Mucosa of rectum (tissue), 2 donors: ENCODE data around the gene KCNJ9.

ENCODE experiments used
- H3K27ac ChIP-seq, 2 donors: one replicate each; pipeline ENCODE4 v1.7.0; 2013; ENCODE audit warnings: inconsistent platforms in 2 of 2, low read depth in 2 of 2, low read length in 2 of 2
- H3K27me3 ChIP-seq, 2 donors: one replicate each; pipeline ENCODE4 v1.7.0; 2013; ENCODE audit warnings: low read length in 2 of 2; ENCODE audit not compliant: control insufficient read depth in 2 of 2, insufficient read depth in 2 of 2
- H3K36me3 ChIP-seq, 2 donors: one replicate each; pipeline ENCODE4 v1.7.0; 2013; ENCODE audit warnings: low read length in 2 of 2; ENCODE audit not compliant: control insufficient read depth in 2 of 2, insufficient read depth in 2 of 2
- H3K4me1 ChIP-seq, 2 donors: one replicate each; pipeline ENCODE4 v1.7.0; 2013; ENCODE audit warnings: low read length in 2 of 2, mild to moderate bottlenecking in 1 of 2; ENCODE audit not compliant: control insufficient read depth in 2 of 2, insufficient read depth in 2 of 2
- H3K4me3 ChIP-seq, 2 donors: one replicate each; pipeline ENCODE4 v1.7.0; 2013; ENCODE audit warnings: low read length in 2 of 2
- H3K9ac ChIP-seq, 2 donors: one replicate each; pipeline ENCODE4 v1.7.0; 2013; ENCODE audit warnings: low read length in 2 of 2, low read depth in 1 of 2, mild to moderate bottlenecking in 1 of 2
- H3K9me3 ChIP-seq, 2 donors: one replicate each; pipeline ENCODE4 v1.7.0; 2013; ENCODE audit warnings: low read length in 2 of 2; ENCODE audit not compliant: control insufficient read depth in 2 of 2
- donor health status: healthy.
- donor health status: Normal muscosa, but diverticular disease.

The KCNJ9 gene

DNA sequence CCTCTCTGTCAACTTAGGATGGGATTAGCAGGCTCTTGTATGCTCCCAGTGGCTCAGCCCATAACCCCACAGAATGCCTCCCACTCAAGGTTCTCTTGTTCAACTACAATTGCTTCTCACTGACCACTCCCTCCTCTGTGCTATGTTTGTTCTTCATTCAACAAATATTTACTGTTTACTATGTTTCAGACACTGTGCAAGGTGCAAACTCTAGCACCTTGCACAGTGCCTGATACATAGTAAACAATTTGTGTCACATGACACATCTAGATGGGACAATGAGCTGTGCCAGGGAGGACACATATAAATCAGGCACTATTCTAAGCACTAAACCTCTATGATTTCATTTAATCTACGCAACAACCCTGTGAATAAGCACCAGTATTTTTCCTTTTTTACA, 49.6 kb downstream of the KCNJ9 start:
- H3K4me1 ChIP-seq, result no peaks in the 10 kb centered on the region
- H3K4me3 ChIP-seq, result no peak overlapping the region
- H3K27ac ChIP-seq, result no peak overlapping the region
- no peaks in the 10 kb centered on the region for H3K9me3 ChIP-seq
- no peaks in the 10 kb centered on the region for H3K36me3 ChIP-seq
- H3K27me3 ChIP-seq, result peaks cover 0 to 3% of the 10 kb centered on the region in 2 donors
- H3K9ac ChIP-seq, result no peak overlapping the region

DNA sequence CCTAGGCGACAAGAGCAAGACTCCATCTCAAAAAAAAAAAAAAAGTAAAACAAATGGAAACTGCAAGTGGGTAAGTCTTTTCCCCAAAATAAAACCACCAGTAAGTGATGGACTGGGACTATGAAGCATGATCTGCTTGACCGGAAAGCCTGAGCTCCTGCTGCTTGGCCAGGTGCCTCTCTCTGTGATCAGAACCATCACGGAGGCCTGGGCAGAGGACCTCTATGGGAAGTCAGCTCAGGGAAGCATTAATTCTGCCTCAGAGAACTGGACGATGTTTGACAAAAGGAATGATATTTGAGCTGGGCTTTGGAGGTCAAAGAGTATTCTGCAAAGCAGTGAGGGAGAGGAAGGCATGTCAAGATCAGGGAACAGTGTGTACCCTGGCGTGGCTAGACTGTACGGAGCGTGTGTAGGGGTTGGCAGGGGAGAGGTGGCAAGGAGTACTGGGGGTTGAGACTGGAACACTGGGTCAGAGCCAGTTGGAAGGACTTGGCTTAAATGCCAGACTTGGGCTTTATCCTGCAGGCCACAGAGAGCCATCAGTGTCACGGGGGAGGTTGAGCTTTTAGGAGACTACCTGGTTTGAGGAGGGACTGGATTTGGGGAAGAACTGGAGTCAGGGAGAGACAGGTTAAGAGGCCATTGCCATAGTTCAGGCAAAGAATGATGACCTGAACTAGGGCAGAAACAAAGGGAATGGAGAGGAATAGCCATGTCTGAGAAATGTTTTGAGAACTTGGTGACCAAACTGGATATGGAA, 50.6 kb downstream of the KCNJ9 start:
- Histone ChIP-seq H3K9ac (no peak overlapping the region), H3K4me3 (no peak overlapping the region), H3K36me3 (no peaks in the 10 kb centered on the region), H3K27me3 (peaks cover 0 to 3% of the 10 kb centered on the region in 2 donors), H3K4me1 (no peaks in the 10 kb centered on the region), H3K9me3 (no peaks in the 10 kb centered on the region), H3K27ac (no peak overlapping the region)

DNA sequence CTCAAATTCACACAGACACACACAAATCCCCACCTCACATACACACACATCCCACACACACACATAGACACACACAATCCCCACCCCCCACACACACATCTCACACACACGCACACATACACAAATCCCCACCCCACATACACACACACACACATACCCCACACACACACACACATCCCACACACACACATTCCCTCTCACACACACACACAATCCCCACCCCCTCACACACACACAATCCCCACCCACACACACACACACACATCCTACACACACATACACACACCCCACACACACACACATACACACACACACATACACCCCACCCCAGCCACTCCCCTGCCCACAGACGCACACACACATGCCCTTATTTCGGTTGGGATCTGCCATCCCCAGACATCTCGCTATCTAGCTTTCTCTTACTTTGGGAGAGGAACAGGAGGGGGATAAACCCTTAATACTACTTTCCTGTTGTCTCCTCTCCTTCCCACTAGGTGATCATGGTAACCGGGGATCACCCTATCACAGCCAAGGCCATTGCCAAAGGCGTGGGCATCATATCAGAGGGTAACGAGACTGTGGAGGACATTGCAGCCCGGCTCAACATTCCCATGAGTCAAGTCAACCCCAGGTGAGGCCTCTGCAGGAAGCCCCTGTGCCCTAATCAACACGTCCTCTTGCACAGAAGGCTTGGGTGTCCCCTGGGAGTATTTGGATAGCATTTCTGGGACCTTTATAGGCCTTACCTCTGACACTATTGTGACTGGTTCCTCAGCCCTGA, 52.8 kb downstream of the KCNJ9 start:
- H3K9me3 ChIP-seq, result no peaks in the 10 kb centered on the region
- H3K9ac ChIP-seq, result no peak overlapping the region
- no peak overlapping the region for H3K27ac ChIP-seq
- no peaks in the 10 kb centered on the region for H3K36me3 ChIP-seq
- no peaks in the 10 kb centered on the region for H3K4me1 ChIP-seq
- H3K4me3 ChIP-seq, result no peak overlapping the region
- peaks cover 0 to 3% of the 10 kb centered on the region in 2 donors for H3K27me3 ChIP-seq

DNA sequence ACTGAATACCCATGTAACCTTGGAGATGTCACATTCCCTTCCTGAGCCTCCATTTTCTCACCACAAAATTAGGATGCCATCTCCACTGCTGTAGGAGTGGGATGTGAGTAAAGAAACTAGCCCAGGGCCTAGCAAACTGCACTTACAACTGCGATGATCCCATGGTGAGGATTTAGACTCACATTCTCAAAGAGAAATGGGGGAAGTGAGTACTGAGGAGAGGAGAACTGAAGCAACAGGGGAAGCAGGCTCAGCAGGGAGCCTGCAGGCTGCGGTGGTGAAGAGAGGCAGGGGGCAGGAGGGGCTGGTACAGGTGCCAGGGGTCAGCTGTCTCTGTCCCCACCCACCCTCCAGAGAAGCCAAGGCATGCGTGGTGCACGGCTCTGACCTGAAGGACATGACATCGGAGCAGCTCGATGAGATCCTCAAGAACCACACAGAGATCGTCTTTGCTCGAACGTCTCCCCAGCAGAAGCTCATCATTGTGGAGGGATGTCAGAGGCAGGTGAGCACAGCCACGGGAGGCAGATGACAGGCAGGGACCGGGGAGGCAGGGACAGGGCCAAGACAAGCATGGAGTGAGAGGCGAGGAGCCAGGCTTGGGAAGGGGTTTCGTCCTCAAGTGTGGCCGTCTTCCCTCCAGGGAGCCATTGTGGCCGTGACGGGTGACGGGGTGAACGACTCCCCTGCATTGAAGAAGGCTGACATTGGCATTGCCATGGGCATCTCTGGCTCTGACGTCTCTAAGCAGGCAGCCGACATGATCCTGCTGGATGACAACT, 53.6 kb downstream of the KCNJ9 start:
- H3K4me3 ChIP-seq, result no peak overlapping the region
- H3K4me1 ChIP-seq, result no peaks in the 10 kb centered on the region
- no peak overlapping the region for H3K27ac ChIP-seq
- no peaks in the 10 kb centered on the region for H3K36me3 ChIP-seq
- no peak overlapping the region for H3K9ac ChIP-seq
- H3K9me3 ChIP-seq, result no peaks in the 10 kb centered on the region
- H3K27me3 ChIP-seq, result peaks cover 0 to 3% of the 10 kb centered on the region in 2 donors

DNA sequence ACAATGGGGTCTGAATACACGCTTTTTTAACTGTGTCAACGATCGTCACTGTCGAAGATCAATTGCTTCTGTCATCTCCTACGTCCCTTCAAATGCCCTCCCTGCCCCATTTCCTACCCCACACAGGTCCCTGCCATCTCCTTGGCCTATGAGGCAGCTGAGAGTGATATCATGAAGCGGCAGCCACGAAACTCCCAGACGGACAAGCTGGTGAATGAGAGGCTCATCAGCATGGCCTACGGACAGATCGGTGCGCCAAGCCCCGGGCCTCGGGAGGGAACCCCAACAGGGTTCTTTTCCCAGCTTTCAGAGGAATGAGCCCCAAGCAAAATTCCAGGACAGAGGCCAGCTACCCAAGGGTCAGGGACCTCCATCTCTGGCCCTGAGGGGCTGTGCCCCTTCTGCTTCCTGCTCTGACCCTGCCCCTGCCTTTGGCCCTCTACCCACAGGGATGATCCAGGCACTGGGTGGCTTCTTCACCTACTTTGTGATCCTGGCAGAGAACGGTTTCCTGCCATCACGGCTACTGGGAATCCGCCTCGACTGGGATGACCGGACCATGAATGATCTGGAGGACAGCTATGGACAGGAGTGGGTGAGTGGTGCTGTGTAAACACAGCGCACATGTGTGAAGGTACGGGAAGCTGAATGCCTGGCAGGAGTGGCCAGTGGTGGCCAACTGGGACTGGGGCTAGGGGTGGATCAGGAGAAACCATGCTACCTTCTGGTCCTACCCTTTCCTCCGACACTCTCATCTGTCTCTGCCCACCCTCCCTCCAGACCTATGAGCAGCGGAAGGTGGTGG, 55.0 kb downstream of the KCNJ9 start:
- H3K4me1 ChIP-seq, result no peaks in the 10 kb centered on the region
- H3K36me3 ChIP-seq, result no peaks in the 10 kb centered on the region
- no peak overlapping the region for H3K9ac ChIP-seq
- no peaks in the 10 kb centered on the region for H3K9me3 ChIP-seq
- no peak overlapping the region for H3K27ac ChIP-seq
- no peak overlapping the region for H3K4me3 ChIP-seq
- H3K27me3 ChIP-seq, result peaks cover 0 to 3% of the 10 kb centered on the region in 2 donors

DNA sequence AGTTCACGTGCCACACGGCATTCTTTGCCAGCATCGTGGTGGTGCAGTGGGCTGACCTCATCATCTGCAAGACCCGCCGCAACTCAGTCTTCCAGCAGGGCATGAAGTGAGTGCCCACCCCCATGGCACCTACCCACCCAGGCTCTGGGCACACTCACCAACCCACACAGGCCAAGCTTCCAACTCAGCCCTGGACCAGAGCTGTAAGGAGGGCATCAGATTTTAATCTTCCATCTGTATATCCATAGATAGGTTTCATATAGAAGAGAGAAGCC, 55.5 kb downstream of the KCNJ9 start:
- no peak overlapping the region for H3K27ac ChIP-seq
- H3K36me3 ChIP-seq, result no peaks in the 10 kb centered on the region

DNA sequence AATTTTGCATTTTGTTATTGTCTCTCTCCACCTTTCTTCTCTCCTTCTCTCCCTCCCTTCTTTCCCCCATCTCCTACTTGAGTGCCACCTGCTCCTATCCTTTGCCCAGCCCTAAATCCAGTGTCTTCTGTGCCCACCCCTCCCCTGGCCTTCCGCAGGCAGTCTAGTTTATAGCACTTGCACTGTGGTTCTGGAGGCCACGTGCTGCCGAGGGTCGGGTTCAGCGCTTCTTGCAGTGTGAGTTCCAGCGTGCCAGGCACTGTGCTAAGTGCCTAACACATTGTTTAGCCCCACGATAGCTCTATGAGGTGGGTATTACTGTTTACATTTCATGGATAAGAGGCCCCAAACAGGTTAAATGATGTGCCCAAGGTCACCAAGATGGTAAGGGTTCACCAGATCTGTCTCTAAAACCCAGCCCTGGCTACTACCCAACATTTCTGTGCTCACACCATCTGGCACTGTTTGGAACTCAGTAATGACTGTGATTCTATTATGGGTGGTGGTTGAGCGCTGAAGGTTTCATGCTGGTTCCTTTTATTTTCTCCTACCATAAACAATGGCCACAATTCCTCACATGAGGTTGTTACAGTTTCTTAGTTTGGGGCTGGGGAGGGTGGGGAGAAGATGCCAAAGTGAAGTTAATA, 56.0 kb downstream of the KCNJ9 start:
- Histone ChIP-seq H3K27ac (no peak overlapping the region), H3K36me3 (no peaks in the 10 kb centered on the region)

More for the DNA sequence above, 55.5 kb downstream of the KCNJ9 start:
- Histone ChIP-seq H3K4me1 (no peaks in the 10 kb centered on the region), H3K9me3 (no peaks in the 10 kb centered on the region), H3K9ac (no peak overlapping the region), H3K27me3 (peaks cover 0 to 3% of the 10 kb centered on the region in 2 donors), H3K4me3 (no peak overlapping the region)

DNA sequence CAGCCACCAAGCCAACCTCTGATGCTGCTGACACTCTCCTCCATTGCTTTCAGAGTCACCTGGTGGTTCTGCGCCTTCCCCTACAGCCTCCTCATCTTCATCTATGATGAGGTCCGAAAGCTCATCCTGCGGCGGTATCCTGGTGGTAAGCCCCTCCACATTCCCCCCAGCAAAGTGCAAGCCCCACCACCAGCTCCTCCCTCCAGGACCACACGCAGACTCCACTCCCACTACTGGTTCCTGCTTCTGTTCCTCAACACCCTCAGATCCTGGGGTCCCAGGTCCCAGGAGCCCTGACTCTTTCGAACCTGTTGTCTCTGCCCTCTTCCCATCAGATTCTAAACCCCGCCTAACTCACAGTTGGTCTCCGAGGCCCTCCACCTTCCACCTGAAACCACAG, 58.5 kb downstream of the KCNJ9 start:
- no peaks in the 10 kb centered on the region for H3K4me1 ChIP-seq
- peaks cover 0 to 3% of the 10 kb centered on the region in 2 donors for H3K27me3 ChIP-seq
- H3K27ac ChIP-seq, result no peak overlapping the region
- H3K36me3 ChIP-seq, result no peaks in the 10 kb centered on the region
- no peak overlapping the region for H3K4me3 ChIP-seq
- no peak overlapping the region for H3K9ac ChIP-seq
- no peaks in the 10 kb centered on the region for H3K9me3 ChIP-seq

More for the DNA sequence above, 56.0 kb downstream of the KCNJ9 start:
- H3K4me3 ChIP-seq, result no peak overlapping the region
- H3K4me1 ChIP-seq, result no peaks in the 10 kb centered on the region
- H3K9ac ChIP-seq, result no peak overlapping the region
- H3K27me3 ChIP-seq, result peaks cover 0 to 3% of the 10 kb centered on the region in 2 donors
- H3K9me3 ChIP-seq, result no peaks in the 10 kb centered on the region
